Ascending aorta (tissue), 2 donors: ENCODE measurements around the gene USPL1. TPM values are rescaled to one million over a fixed set of nuclear protein-coding genes. Genes with fewer than 3 reads are reported as not detected.
"Not testable (repeated sequence)": the region's sequence is repeated elsewhere in the genome, so short reads cannot be mapped to it uniquely, and the experiment has no call there.

Source experiments
- DNase-seq, 2 donors: peaks; one replicate each; pipeline ENCODE4 v3.0.0-alpha.2; 2019; ENCODE audit warnings: low spot score in 2 of 2
- H3K27ac ChIP-seq, 2 donors: fragments of 200-600 bp; sonication (generic); one replicate each; pipeline ENCODE4 v1.5.1; 2016 to 2017; ENCODE audit warnings: mild to moderate bottlenecking in 1 of 2
- H3K27me3 ChIP-seq: fragments of 200-600 bp; sonication (generic); one replicate; pipeline ENCODE4 v1.5.1; 2017
- H3K36me3 ChIP-seq, 2 donors: fragments of 200-600 bp; sonication (generic); one replicate each; pipeline ENCODE4 v1.5.1; 2016
- H3K4me1 ChIP-seq, 2 donors: fragments of 200-600 bp; sonication (generic); one replicate each; pipeline ENCODE4 v1.5.1; 2016 to 2017; ENCODE audit warnings: mild to moderate bottlenecking in 1 of 2
- H3K4me3 ChIP-seq, 2 donors: fragments of 200-600 bp; sonication (generic); one replicate each; pipeline ENCODE4 v1.5.1; 2016 to 2017; ENCODE audit warnings: mild to moderate bottlenecking in 1 of 2
- H3K9me3 ChIP-seq, 2 donors: fragments of 200-600 bp; sonication (generic); one replicate each; pipeline ENCODE4 v1.5.1; 2016
- intact Hi-C: fragments of 100-400 bp; cut with DNase I; formaldehyde crosslinking; loops from one replicate; pipeline ENCODE4 v1.15.1; 2023
- total RNA-seq: library from RNA; depleted of rRNA; stranded (reverse); fragments of >200 nt; gene quantifications from one replicate; pipeline ENCODE4 v1.1.0, GENCODE V29; 2016
- TF ChIP-seq, protein P1 (sequence below), 3 experiments: fragments of 200-600 bp in 2 of 3; fragments of 450-650 bp in 1 of 3; sonication (generic) in 2 of 3; IDR thresholded peaks; one replicate each; pipeline ENCODE4 v1.5.1; 2016 to 2019; ENCODE audit warnings: antibody characterized with exemption in 3 of 3, mild to moderate bottlenecking in 1 of 3, moderate library complexity in 1 of 3

The USPL1 gene
- total RNA-seq, 1 donor from 2014 or later = 4.0 TPM

DNA sequence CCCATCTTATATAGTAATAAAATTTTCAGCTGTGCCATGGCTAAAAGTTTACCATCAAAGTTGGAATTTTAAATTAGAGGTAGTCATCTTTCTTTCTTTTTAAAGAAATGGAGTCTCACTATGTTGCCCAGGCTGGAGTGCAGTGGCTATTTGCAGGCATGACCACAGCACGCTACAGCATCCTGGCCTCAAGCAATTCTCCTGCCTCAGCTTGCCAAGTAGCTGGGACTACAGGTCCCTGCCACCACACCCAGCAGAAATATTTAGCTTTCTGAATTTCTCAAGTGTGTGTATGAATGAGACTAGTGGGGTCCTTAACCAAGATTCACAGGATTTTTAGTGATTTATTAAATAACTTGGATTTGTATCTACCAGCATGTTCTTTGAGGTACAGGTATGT is 30.5 kb upstream of the USPL1 start:
- no peaks in the 10 kb centered on the region for H3K4me1 ChIP-seq
- TF ChIP-seq, protein P1, sequence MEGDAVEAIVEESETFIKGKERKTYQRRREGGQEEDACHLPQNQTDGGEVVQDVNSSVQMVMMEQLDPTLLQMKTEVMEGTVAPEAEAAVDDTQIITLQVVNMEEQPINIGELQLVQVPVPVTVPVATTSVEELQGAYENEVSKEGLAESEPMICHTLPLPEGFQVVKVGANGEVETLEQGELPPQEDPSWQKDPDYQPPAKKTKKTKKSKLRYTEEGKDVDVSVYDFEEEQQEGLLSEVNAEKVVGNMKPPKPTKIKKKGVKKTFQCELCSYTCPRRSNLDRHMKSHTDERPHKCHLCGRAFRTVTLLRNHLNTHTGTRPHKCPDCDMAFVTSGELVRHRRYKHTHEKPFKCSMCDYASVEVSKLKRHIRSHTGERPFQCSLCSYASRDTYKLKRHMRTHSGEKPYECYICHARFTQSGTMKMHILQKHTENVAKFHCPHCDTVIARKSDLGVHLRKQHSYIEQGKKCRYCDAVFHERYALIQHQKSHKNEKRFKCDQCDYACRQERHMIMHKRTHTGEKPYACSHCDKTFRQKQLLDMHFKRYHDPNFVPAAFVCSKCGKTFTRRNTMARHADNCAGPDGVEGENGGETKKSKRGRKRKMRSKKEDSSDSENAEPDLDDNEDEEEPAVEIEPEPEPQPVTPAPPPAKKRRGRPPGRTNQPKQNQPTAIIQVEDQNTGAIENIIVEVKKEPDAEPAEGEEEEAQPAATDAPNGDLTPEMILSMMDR (IDR thresholded peaks at IDR 0.05) = no peak
- no peak for DNase-seq
- no peak overlapping the region for H3K27ac ChIP-seq
- H3K27me3 ChIP-seq = no peaks in the 10 kb centered on the region
- intact Hi-C loops = no loop called here
- H3K4me3 ChIP-seq = no peak overlapping the region
- H3K36me3 ChIP-seq = no peaks in the 10 kb centered on the region
- no peaks in the 10 kb centered on the region for H3K9me3 ChIP-seq

DNA sequence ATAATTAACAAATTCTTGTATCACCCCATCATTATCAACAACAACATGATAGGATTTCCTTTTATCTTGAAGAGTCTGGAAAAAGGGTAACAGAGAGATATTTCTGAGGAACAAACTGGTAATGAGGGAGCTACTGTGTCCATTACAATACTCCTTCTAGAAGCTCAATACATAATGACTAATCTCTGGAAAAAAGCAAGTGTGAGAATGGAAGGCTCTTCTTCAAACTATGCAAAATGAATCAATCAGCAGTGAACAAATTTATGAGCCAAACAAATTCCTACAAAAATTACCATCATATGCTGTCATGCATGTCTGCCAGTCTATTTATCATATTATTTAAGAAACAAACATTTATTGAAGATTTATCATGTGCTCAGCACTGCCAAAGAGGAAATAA is 30.0 kb upstream of the USPL1 start:
- Histone ChIP-seq H3K36me3 (no peaks in the 10 kb centered on the region), H3K9me3 (no peaks in the 10 kb centered on the region), H3K27me3 (no peaks in the 10 kb centered on the region), H3K4me3 (no peak overlapping the region), H3K27ac (no peak overlapping the region), H3K4me1 (no peaks in the 10 kb centered on the region)
- no peak for DNase-seq
- intact Hi-C loops = no loop called here
- TF ChIP-seq, protein P1 (IDR thresholded peaks at IDR 0.05) = no peak

DNA sequence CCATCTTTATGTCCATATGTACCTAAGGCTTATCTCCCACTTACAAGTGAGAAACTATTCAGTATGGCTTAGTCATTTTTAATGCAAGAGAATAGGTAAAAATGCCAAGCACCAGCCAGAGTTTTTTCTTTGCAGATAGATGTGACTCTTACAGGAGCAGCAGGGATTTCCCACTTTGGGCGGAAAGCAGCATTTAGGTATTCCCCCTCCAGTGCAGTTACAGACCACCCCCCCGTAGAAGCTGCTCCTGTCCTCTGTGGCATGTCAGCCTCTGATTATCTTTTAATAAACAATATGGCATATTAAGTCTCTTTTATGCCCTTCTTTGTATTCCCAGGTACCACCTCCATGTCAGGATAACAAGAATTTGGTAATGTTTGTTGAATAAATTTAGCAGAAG is 24.7 kb upstream of the USPL1 start:
- Histone ChIP-seq H3K27me3 (no peaks in the 10 kb centered on the region), H3K9me3 (no peaks in the 10 kb centered on the region), H3K27ac (no peak overlapping the region), H3K4me1 (no peaks in the 10 kb centered on the region), H3K36me3 (no peaks in the 10 kb centered on the region), H3K4me3 (no peak overlapping the region)
- TF ChIP-seq, protein P1 (IDR thresholded peaks at IDR 0.05) = no peak
- intact Hi-C loops = no loop called here
- DNase-seq = no peak

DNA sequence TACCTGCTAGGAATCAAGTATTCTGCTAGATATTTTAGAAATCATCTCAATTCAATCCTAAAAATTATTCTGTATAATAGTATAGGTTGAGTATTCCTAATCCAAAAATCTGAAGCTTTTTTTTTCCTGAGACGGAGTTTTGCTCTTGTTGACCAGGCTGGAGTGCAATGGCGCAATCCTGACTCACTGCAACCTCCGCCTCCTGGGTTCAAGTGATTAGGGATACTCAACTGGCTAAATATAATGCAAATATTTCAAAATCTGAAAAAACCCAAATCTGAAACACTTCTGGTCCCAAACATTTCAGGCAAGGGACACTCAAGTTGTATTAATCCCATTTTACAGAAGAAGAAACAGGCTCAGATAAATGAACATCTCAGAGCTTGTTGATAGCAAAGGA is 17.2 kb upstream of the USPL1 start:
- TF ChIP-seq, protein P1 (IDR thresholded peaks at IDR 0.05) = no peak

DNA sequence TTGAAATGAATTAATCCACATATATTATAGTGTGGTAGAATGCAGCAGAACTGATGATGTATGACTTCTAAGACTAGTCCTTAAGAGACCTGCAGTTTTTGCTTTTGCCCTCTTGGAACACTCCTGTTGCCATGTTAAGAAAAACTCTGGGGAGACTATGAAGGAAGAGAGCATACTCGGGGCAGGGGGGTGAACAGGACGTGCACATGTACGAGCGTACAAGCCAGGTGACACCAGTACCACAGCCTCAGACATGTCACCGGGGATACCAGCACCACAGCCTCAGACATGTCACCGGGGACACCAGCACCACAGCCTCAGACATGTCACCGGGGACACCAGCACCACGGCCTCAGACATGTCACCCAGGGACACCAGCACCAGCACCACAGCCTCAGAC is 15.9 kb upstream of the USPL1 start:
- Histone ChIP-seq H3K4me1 (no peaks in the 10 kb centered on the region), H3K4me3 (no peak overlapping the region), H3K9me3 (no peaks in the 10 kb centered on the region), H3K27me3 (no peaks in the 10 kb centered on the region), H3K27ac (no peak overlapping the region), H3K36me3 (no peaks in the 10 kb centered on the region)
- no peak for DNase-seq
- TF ChIP-seq, protein P1 (IDR thresholded peaks at IDR 0.05) = no peak
- intact Hi-C loops = no loop called here

More for the DNA sequence above, 17.2 kb upstream of the USPL1 start:
- Histone ChIP-seq H3K4me1 (no peaks in the 10 kb centered on the region), H3K4me3 (no peak overlapping the region), H3K36me3 (no peaks in the 10 kb centered on the region), H3K27me3 (no peaks in the 10 kb centered on the region), H3K9me3 (no peaks in the 10 kb centered on the region), H3K27ac (no peak overlapping the region)
- intact Hi-C loops = no loop called here
- no peak for DNase-seq

- intact Hi-C loops = no loop called here
- no peaks in the 10 kb centered on the region for H3K9me3 ChIP-seq
- H3K36me3 ChIP-seq = no peaks in the 10 kb centered on the region
- no peaks in the 10 kb centered on the region for H3K4me1 ChIP-seq
- no peak overlapping the region for H3K27ac ChIP-seq
- DNase-seq = no peak
- no peaks in the 10 kb centered on the region for H3K27me3 ChIP-seq
- H3K4me3 ChIP-seq = no peak overlapping the region
- TF ChIP-seq, protein P1 (IDR thresholded peaks at IDR 0.05) = no peak
These were observed 12.7 kb upstream of the USPL1 start for GRCh38 chr13:30605052-30605451.

DNA sequence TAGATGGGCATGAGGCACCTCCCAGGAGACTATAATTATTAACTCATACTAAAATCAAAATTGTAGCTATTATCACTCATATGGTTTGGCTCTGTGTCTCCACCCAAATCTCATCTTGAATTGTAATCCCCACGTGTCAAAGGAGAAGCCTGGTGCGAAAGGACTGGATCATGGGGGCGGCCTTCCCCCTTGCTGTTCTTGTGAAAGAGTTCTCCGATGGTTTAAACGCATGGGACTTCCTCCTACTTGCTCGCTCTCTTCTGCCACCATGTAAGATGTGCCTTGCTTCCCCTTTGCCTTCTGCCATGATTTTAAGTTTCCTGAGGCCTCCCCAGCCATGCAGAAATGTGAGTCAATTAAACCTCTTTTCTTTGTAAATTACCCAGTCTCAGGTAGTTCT is 10.5 kb upstream of the USPL1 start:
- H3K4me1 ChIP-seq, H3K4me3 ChIP-seq, H3K9me3 ChIP-seq, intact Hi-C loops, H3K27ac ChIP-seq, H3K36me3 ChIP-seq, H3K27me3 ChIP-seq, DNase-seq: not testable (repeated sequence)
